ENCODE results near the gene GPR15LG.

The GPR15LG gene

DNA sequence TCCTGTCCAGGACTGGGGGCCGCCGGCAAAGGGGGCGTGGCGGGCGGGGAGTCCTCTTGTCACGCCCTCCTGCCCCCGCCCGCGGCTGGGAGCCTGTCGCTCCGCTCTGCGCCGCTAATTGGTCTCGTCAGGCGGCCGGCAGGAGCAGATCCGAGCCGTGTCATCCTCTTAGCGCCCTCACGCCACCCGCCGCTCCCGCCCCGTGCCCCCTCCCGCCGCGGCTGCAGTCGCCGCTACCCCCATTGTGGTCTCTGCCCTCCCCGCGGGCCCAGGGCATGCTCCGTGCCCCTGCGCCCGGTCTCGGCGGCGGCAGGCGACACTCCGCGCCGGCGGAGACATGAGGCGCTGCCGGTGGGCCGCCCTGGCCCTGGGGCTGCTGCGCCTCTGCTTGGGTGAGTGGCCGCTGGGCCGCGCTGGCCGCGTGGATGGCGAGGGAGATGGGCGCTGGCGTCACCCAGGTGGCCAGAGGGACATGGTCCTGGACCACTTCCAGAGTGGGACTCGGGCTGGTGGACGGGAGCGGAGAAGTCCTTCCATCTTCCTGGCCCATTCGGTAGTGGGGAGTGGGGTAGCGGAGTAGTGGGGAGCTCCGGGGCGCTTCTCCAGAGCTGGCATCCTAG lies 20.9 kb downstream of the GPR15LG start, which contains the start of gene CDHR1:
Gene CDHR1, plus strand, starts transcription at position 114 of the 620 bp plus-strand sequence. Its CDS starts 224 bp downstream, at position 338.
- DNase-seq = peak; percentile 24 to 37

DNA sequence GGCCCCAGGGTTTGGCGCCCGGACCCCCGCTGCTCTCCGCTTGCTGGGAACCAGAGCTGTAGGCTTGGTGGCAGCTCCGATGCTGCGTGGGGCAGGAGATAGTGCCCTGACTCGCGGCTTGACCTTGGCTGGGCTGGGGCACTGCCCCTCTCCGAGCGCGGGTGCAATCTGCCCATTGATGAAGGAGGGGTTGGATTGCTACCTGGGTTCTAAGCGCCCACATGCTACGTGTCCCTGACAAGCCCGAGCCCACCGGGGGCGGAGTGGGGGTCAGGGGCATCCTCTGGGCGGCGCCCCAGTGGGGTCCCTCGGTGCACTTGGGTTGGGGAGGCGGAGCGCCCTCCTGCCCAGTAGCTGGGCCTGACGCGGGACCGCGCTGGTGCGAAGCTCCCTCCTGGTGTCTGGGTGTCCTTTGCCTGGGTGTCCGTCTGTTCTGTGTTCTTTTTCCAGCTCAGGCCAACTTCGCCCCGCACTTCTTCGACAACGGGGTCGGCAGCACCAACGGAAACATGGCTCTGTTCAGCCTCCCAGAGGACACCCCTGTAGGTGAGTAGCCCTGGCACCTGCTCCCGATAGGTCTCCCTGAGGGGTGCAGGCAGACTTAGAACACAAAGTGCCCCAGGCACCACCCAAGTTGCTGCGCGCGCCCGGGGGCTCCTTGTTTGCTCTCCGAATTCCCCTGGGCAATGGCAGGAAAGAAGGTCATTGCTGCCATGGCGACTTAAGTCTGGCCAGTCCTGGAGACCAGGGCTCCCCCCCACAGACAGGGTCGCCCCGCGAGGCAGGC lies 21.6 kb downstream of the GPR15LG start:
- DNase-seq = no peak

DNA sequence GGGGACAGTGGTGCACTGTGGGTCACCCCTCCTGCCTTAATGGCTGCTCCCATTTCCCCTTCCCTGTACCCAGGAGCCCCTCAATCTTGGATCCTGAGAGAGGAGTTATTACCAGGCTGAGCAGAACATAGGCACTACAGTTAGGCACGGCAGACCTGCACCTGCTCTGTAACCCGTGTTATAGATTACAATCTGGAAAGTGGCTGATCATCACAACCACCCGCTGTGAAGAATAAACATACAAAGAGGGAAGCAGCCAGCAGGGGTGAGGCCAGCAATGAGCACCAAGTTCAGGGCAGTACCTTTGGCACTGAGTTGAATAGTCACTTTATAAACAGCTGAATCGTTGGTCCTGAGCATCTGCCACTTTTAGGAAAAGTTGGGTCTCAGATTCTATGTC lies 22.5 kb downstream of the GPR15LG start:
- DNase-seq = no peak

DNA sequence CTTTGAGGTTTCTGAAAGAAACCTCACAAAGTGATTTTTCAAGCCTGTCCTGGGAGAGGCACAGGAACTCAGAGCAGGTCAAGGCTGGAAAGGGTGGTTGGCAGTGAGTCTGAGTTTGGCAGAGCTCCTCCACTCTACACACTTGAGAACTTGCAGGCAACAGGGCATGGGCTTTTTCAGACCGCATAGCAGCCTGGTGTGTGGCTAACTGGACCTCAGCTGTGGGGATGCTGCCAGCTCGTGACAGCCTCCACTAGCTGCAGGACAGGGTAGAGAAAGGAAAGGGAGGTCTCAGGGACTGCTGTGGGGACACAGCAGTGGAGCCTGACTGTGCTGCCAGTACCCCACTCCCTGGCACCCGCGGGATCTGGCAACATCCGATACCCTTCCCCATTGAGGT lies 23.3 kb downstream of the GPR15LG start:
- DNase-seq = no peak

DNA sequence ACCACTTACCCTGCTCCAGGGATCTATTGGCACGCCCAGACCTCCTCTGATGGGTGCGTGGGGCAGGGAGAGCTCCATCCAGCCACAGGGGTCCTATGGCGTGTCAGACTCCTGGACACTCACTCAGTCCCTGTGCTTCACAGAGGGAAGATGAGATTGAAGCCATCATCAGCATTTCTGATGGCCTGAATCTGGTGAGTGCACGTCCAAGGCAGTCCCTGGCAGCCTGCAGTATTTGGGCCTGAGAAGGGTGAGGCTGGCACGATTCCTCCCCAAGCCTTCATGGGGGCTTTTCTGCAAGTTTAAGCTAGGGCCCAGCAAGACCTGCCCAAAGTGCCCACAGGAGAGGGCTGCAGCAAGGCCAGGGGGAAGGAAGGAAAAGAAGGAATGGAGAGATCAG lies 24.0 kb downstream of the GPR15LG start:
- no peak for DNase-seq

DNA sequence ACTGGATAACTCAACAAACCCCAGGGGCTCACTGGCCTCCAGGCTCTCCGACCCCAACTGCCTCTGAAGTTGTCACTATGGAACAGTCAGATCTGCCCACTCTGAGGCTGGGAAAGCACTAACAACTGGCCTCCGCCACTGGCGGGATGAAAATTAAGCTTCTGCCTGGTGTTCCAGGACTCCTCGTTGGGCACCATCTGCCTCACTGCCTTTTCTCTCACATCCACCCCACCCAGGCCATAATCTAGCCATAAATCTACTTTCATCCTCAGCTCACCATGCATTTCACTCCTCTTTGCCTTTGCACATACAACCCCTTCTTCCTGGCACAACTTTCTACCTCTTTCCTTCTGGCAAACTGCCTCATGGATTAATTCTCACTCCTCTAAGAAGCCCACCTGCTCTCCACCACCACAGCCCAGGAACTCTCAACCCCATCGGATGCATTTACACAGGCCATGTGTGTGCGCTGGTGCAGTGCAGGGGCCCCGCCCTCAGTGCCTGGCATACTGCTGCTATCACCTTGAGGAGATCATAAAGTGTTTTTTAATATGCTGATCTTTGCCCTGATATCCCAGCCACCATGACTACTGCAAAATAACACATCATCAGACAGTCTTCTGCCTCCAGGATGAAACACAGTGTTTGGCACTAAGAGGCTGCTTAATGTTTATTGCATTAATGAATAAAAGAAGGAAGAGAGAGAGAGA lies 24.8 kb downstream of the GPR15LG start:
- DNase-seq = no peak

DNA sequence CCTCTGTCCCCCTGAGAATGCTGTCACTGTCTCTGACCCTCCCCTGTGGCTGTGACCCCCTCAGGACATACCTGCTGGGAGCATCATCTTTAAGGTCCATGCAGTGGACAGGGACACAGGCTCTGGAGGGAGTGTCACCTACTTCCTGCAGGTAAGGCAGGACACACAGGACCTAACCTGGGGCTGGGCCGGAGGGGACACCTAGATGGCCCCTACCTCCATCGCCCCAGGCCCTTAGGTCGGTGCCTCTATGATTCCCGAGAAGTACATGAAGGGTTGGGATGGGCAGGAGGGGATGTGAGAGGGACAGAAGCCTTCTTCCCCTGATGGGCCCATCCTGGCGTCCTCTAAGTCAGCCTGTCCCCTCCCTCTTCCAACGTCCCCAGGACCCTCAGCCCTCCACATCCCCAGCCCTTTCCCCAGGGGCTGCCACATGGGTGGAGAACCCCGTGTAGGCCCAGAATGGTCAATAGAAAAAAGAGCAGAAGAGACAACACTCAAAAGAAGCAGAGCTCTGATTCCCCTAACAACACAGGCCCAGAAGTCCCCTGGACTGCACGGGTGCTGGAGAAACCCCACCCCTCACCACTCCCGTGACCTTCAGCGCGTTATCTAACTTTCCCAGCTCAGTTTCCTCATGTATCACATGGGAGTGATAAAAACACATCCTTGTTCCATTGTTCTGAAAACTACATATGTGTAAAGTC lies 27.1 kb downstream of the GPR15LG start:
- no peak for DNase-seq

DNA sequence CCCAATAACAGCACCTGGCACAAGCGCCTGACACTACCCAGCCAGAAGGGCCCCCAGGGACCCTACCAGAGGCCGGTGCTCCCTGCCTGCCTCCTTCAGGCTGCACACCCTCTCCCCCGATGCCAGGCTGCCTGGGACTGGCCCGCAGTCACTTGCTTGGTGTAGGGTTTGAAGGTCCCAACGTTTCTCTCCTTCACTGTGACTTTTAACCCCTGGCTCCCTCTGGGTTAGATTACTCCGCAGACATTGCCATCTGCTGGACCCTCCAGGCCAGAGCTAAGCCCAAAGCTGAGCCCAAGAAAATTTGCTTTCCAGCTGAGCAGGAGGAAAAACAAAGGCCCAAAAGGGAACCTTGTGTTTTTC lies 27.6 kb downstream of the GPR15LG start:
- DNase-seq = no peak

DNA sequence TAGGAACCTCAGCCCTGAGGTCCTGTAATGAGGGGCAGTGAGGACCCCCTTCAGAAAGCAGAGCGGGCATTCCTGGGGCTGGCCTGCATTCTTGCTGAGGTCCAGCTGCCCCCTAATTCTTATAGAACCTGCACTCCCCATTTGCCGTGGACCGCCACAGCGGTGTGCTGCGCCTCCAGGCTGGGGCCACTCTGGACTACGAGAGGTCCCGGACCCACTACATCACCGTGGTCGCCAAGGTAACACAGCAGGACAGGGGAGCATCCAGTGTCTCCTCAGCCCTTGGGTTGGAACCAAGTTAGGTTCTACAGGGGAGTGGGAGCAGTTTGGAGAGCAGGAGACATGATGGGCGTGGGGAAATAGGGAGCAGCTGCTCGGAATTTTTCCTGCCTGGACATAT lies 28.1 kb downstream of the GPR15LG start:
- DNase-seq = no peak

DNA sequence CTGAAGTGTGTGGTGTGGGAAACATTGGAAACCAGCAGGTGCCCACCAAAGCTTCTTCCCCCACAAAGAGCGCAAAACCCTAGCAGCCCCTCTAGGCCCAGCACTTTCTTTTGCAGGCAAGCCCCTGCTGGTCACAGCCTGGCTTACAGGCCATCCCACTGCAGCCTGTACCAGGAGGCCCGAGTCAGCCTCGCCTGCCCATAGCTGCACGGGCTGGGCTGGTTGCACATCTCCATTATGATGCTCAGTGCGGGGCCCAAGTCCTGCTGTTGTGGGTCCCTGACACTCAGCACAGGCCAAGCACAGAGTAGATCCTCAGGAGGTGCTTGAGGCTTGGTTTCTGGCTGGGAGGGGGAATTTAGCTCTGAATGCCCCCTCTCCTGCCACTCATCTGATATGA lies 28.7 kb downstream of the GPR15LG start:
- no peak for DNase-seq

DNA sequence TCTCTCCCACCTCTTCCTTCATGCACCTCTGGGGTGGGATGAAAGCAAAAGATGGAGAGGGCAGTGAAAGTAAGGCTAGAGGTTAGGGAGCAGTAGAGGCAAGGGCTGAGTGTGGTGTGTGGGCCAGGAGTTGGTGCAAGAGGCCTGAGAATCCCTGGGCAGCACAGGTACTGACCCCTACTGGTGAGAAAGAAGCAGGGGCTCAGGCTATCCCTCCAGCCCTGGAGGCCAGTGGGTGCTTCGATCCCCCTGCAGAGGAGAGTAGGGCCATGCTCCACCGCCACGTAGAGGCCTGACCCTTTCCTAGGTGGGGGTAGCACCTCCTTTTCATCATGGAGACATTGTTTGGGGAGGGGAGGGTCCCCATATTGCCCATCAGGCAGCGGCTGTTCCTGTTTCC lies 30.5 kb downstream of the GPR15LG start:
- DNase-seq = no peak

DNA sequence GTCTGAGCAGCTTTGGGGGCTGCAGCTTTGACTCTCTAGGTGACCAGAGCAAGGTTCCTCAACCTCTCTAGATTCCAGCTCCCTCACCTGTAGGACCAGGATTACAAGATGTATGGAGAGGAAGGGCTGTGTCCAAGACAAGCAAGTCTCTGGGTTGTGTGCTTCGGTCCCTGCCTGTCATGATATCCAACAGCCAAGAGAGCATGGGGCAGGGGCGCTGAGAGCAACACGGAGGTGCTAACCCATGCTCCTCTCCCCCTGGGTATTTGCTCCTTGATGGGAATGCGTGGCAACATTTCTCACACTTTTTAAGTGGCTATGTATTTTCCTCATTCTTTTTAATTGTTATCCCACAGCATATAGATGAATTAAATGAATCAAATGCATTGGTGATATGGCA lies 31.0 kb downstream of the GPR15LG start:
- no peak for DNase-seq

DNA sequence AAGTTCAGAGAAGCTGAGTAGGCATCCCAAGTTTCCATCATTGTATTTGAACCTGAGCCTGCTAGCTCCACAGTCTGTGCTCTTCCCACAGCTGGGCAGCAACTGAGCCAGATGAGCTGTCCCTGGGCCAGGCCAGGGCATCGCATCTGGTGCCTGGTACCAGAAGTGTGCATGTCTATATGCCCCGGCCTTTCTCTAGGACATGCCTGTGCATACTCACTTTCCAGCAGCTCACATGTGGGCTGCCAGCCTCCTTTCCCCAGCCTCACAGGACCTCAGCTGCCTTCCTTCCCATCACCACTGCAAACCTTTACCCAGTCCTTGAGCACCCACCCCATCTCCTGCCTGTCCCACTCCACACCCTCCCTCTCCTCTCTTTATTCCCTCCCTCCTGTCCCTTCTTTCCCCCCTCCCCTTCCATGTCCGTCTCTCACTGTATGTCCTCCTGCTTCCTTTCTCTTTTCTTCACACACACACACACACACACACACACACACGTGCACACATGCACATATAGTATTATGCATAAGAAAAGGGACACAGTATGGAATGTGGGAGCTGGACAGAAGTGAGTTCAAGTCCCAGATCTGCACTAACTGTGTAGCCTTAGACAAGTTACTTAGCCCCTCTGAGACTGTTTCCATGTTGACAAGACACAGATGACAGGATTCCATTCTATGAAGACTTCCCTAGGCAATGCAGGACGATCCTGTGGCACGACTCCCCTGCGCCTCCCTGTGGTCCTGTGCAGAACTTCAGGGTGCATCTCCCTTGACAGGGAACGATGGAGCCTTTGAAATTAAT lies 31.6 kb downstream of the GPR15LG start:
- DNase-seq = peak; percentile 34 to 55

DNA sequence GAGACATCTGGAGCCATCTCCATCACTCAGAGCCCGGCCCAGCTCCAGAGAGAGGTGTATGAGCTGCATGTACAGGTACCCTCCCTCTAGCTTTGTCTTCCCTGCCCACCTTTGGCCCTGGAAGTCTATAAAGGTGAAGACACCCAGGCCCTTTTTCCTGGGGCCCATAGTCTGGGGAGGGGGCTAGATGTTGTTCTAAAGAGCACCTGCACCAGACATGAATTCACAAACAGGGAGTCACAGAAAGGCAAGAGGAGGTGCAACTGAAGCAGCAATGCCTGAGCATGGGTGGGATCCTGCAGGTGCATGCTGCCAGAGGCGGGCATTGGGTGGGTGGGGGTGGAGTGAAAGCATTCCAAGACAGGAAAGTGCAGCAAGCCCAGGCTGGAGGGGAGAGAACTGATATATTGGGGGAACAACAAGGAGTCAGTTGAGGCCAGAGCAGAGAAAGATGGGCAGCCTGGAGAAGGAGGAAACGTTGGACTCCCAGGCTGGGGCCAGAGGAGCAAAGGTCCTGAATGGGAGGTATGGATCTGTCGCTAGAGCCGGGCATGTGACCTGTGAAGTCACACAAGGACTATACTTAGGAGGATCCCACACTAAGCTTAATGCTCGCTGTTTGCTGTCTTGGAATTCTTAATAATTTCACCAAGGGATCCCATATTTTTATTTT lies 32.4 kb downstream of the GPR15LG start:
- no peak for DNase-seq

DNA sequence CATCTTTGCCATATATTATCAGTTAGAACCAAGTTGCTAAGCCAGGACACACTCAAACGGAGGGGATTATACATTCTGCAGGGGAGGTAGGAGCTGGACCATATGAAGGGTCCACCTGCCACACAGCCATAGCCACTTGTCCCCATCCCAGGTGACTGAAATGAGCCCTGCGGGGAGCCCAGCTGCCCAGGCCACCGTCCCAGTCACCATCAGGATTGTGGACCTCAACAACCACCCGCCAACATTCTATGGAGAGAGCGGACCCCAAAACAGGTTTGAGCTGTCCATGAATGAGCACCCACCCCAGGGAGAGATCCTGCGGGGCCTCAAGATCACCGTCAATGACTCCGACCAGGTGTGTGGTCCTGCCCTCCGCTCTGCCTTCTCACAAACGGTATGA lies 34.4 kb downstream of the GPR15LG start:
- DNase-seq = no peak

DNA sequence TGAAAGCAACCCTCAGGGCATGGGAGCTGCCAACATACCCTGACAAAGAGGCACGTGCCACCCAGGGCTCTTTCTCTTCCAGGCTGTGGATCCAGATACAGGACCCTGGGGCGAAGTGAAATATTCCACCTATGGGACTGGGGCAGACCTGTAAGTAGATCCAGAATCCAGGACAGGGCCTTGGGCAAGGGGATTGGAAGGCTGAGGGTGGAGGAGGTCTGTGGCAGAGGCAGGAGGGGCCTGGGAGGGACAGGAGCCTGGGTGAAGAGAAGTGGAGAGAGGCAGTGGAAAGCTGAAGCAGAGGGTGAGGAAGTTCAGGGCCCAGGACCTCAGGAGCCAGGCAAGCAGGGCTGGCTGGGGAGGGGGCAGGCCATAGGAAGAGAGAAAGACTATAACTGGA lies 38.0 kb downstream of the GPR15LG start:
- no peak for DNase-seq

DNA sequence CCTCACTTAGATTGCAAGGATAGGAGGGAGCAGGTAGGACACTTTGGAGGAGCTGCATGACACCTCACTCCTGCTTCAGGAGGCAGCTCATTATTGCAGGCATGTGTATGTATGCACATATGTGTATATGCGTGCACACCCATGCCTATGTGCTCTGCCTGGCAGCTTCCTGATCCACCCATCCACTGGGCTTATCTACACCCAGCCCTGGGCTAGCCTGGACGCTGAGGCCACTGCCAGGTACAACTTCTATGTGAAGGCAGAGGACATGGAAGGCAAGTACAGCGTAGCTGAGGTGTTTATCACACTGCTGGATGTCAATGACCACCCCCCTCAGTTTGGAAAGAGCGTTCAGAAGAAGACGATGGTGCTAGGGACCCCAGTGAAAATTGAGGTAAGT lies 38.4 kb downstream of the GPR15LG start:
- DNase-seq = no peak

DNA sequence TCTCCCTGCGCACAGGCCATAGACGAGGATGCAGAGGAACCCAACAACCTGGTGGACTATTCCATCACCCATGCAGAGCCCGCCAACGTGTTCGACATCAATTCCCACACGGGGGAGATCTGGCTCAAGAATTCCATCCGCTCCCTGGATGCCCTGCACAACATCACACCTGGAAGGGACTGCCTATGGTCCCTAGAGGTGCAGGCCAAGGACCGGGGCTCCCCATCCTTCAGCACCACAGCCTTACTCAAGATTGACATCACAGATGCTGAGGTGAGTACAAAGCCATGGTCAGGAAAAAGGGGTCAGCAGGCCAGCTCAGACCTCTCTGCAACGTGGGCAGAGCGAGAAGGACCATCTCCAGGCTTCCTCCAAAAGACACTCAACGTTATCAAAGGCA lies 39.5 kb downstream of the GPR15LG start:
- no peak for DNase-seq

DNA sequence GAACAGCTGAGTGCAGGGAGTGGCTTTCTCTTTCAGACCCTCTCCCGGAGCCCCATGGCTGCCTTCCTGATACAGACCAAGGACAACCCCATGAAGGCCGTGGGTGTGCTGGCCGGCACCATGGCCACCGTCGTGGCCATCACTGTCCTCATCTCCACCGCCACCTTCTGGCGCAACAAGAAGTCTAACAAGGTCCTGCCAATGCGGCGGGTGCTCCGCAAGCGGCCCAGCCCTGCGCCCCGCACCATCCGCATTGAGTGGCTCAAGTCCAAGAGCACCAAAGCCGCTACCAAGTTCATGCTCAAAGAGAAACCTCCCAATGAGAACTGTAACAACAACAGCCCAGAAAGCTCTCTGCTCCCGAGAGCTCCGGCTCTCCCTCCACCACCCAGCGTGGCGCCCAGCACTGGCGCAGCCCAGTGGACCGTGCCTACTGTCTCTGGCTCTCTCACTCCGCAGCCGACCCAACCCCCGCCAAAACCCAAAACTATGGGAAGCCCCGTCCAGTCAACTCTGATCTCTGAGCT lies 40.5 kb downstream of the GPR15LG start:
- no peak for DNase-seq

DNA sequence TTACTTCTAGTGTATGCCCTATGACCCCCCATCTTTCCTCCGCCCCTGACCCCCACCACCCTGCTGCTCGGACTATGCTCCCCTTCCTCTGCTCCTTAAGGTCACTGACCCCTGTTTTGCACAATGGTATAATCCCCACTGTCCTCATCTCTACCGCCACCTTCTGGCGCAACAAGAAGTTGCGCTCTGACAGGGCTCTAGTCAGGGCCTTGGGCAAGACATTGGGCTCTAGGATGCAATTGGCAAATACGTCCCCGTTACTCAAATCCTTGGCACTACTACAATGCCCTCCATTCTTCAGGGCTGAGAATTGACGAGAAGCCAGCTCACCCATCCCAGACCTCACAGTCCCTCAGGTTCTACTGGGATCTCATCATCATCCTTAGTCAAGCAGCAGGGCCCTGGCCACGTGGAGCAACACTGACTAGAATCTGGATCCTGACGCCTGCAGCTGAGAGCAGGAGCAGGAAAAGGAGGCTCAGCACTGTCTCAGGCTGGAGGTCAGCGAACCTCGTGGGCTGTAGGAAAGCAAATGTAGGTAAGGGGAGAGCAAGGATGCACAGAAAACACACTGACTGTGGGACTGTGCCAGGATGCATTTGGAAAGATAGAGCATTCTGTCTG lies 41.1 kb downstream of the GPR15LG start:
- DNase-seq = no peak

DNA sequence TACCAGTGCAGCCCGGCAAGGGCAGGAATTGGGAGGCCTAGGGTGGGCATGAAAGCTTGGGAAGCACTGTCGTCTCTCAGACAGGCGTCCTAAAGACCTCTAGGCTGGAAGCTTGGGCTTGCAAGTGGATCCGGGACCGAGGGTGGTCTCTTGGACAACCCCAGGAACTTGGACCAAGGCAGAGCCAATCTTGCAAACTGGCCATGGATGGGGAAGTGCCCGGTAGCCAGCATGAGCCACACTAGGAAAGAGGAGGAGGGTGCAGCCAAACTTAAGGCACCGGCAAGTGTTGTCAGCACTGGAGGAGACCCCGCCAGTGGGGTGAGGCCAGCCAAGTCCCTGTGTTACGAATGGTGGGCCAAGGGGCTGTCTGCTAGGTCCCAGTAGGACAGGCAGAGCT lies 43.2 kb downstream of the GPR15LG start:
- no peak for DNase-seq

Data from stimulated activated CD4-positive, alpha-beta T cell treated with anti-CD3 and anti-CD28 coated beads, Interleukin-4, amount 100 ng/mL, for 4 hours (primary cell).